T-cell (primary cell): Measurements from ENCODE around the gene CASZ1. TPM values are rescaled to one million over a fixed set of nuclear protein-coding genes. Genes with fewer than 3 reads are reported as not detected.

Source experiments
- ATAC-seq, 4 experiments: fragments of 200-7000 bp in 3 of 4; fragments of 150-1000 bp in 1 of 4; cut with Tn5 transposase; replicated peaks in 1 of 4; 1 replicate in 3 of 4; 2 replicates in 1 of 4; pipeline ENCODE4 v1.10.0; 2021; ENCODE audit warnings: moderate library complexity in 3 of 4, mild to moderate bottlenecking in 2 of 4, moderate number of reproducible peaks in 1 of 4
- CTCF ChIA-PET, 2 donors: fragments of 300-600 bp; sonication (Branson Sonifier 250); formaldehyde crosslinking; loops; one replicate each; lab custom pipeline; 2022; ENCODE audit warnings: antibody characterized with exemption in 2 of 2; lab: Charles Lee
- POLR2A ChIA-PET, 2 donors: fragments of 300-600 bp; sonication (Branson Sonifier 250); formaldehyde crosslinking; loops; one replicate each; lab custom pipeline; 2022; ENCODE audit warnings: antibody characterized with exemption in 2 of 2; lab: Charles Lee
- DNase-seq, 35 experiments: peaks; one replicate each; pipeline versions ENCODE4 v3.0.0 to v3.0.0-alpha.2; 2013 to 2023
- H3K27ac ChIP-seq: one replicate; pipeline ENCODE4 v1.5.1; 2013; ENCODE audit warnings: low read length
- H3K27me3 ChIP-seq, 2 experiments: replicated peaks in 1 of 2; 1 replicate in 1 of 2; 2 replicates in 1 of 2; pipeline versions ENCODE4 v1.6.1 to v1.7.0; 2013; ENCODE audit warnings: low read length in 1 of 2, mixed read lengths in 1 of 2; ENCODE audit not compliant: control insufficient read depth in 2 of 2, insufficient read depth in 2 of 2; ENCODE audit errors: extremely low read depth in 1 of 2
- H3K36me3 ChIP-seq, 2 donors: 1 replicate in 1 of 2; 2 replicates in 1 of 2; pipeline versions ENCODE4 v1.6.1 to v1.7.0; 2013; ENCODE audit warnings: low read length in 1 of 2; ENCODE audit not compliant: control insufficient read depth in 2 of 2, insufficient read depth in 1 of 2; ENCODE audit errors: extremely low read depth in 1 of 2
- H3K4me1 ChIP-seq, 2 experiments: 1 replicate in 1 of 2; 2 replicates in 1 of 2; pipeline versions ENCODE4 v1.6.1 to v1.7.0; 2013; ENCODE audit warnings: low read length in 2 of 2, mixed read lengths in 1 of 2; ENCODE audit not compliant: insufficient read depth in 2 of 2, control insufficient read depth in 1 of 2; ENCODE audit errors: extremely low read depth in 1 of 2
- H3K4me3 ChIP-seq, 2 donors: 1 replicate in 1 of 2; 2 replicates in 1 of 2; pipeline versions ENCODE4 v1.5.1 to v1.7.0; 2013; ENCODE audit warnings: mild to moderate bottlenecking in 2 of 2, low read length in 1 of 2, moderate library complexity in 1 of 2; ENCODE audit not compliant: control insufficient read depth in 1 of 2; ENCODE audit errors: extremely low read depth in 1 of 2
- H3K9me3 ChIP-seq: 2 replicates; pipeline ENCODE4 v1.7.0; 2013
- H3K27ac Mint-ChIP-seq, 2 donors: one replicate each; pipeline ENCODE4 v1.8.0; 2020 to 2021; ENCODE audit warnings: mild to moderate bottlenecking in 2 of 2, mixed read lengths in 2 of 2
- H3K27me3 Mint-ChIP-seq, 2 donors: one replicate each; pipeline ENCODE4 v1.8.0; 2021 to 2022; ENCODE audit warnings: mixed read lengths in 2 of 2
- H3K36me3 Mint-ChIP-seq: one replicate; pipeline ENCODE4 v1.8.0; 2021; ENCODE audit warnings: mixed read lengths
- H3K4me1 Mint-ChIP-seq, 3 donors: one replicate each; pipeline ENCODE4 v1.8.0; 2020 to 2022; ENCODE audit warnings: mixed read lengths in 3 of 3, mild to moderate bottlenecking in 1 of 3
- H3K4me3 Mint-ChIP-seq, 3 donors: one replicate each; pipeline ENCODE4 v1.8.0; 2020 to 2022; ENCODE audit warnings: mild to moderate bottlenecking in 3 of 3, mixed read lengths in 3 of 3, moderate library complexity in 3 of 3
- H3K9me3 Mint-ChIP-seq, 3 donors: one replicate each; pipeline ENCODE4 v1.8.0; 2020 to 2022; ENCODE audit warnings: mixed read lengths in 3 of 3
- WGBS: methylation state at CpG from one replicate; pipeline ENCODE4 v1.1.5; 2013; ENCODE audit warnings: missing lambda C conversion rate; ENCODE audit not compliant: insufficient coverage; 5-methylcytosine and 5-hydroxymethylcytosine counted together
- total RNA-seq, 35 experiments: library from RNA in 6 of 35; stranded (reverse) in 6 of 35; fragments of 120-200 nt in 1 of 35; gene quantifications; one replicate each; pipeline versions ENCODE4 v1.2.1 to v1.2.4 and lab custom pipeline; 2013 to 2026

CASZ1 gene
- total RNA-seq, 5 donors from 2014 or later (not counting 1 experiment from before 2014, with no cell fraction given) = 12.9 to 23.0 (median 14.3) TPM

GRCh38 chr1:10663678-10664035, 132.8 kb downstream of the CASZ1 start:
- H3K27ac Mint-ChIP-seq = no peak overlapping the region
- ChIA-PET POLR2A (no interaction called here), CTCF (no interaction called here)
- no peaks in the 10 kb centered on the region for H3K36me3 Mint-ChIP-seq
- no peaks in the 10 kb centered on the region for H3K27me3 Mint-ChIP-seq
- ATAC-seq (no peak), DNase-seq (no peak)
- Histone ChIP-seq H3K9me3 (no peaks in the 10 kb centered on the region), H3K4me3 (no peak overlapping the region), H3K4me1 (no peaks in the 10 kb centered on the region), H3K36me3 (peaks cover 5 to 12% of the 10 kb centered on the region in 2 donors), H3K27me3 (no peaks in the 10 kb centered on the region), H3K27ac (no peak overlapping the region)
- no peaks in the 10 kb centered on the region for H3K4me1 Mint-ChIP-seq
- no peak overlapping the region for H3K4me3 Mint-ChIP-seq
- H3K9me3 Mint-ChIP-seq = no peaks in the 10 kb centered on the region
- 86% methylated on average over 7 of the region's 15 CpGs for WGBS

GRCh38 chr1:10662824-10663677, 133.4 kb downstream of the CASZ1 start:
- no peak overlapping the region for H3K27ac ChIP-seq
- ChIA-PET POLR2A (no interaction called here), CTCF (no interaction called here)
- H3K4me1 Mint-ChIP-seq = no peaks in the 10 kb centered on the region
- WGBS = 89% methylated on average over 26 of the region's 26 CpGs
- no peak overlapping the region for H3K4me3 Mint-ChIP-seq
- no peaks in the 10 kb centered on the region for H3K9me3 ChIP-seq
- no peak overlapping the region for H3K4me3 ChIP-seq
- DNase-seq (no peak), ATAC-seq (no peak)
- H3K36me3 Mint-ChIP-seq = no peaks in the 10 kb centered on the region
- H3K9me3 Mint-ChIP-seq = no peaks in the 10 kb centered on the region
- no peaks in the 10 kb centered on the region for H3K27me3 ChIP-seq
- peaks cover 10 to 14% of the 10 kb centered on the region in 2 donors for H3K36me3 ChIP-seq
- no peak overlapping the region for H3K27ac Mint-ChIP-seq
- H3K4me1 ChIP-seq = no peaks in the 10 kb centered on the region
- no peaks in the 10 kb centered on the region for H3K27me3 Mint-ChIP-seq

- Mint-ChIP-seq H3K27me3 (no peaks in the 10 kb centered on the region), H3K9me3 (no peaks in the 10 kb centered on the region), H3K27ac (no peak overlapping the region), H3K4me3 (no peak overlapping the region), H3K4me1 (no peaks in the 10 kb centered on the region), H3K36me3 (no peaks in the 10 kb centered on the region)
- ATAC-seq (no peak), DNase-seq (no peak)
- Histone ChIP-seq H3K9me3 (no peaks in the 10 kb centered on the region), H3K36me3 (peaks cover 10 to 14% of the 10 kb centered on the region in 2 donors), H3K4me3 (no peak overlapping the region), H3K4me1 (no peaks in the 10 kb centered on the region), H3K27ac (no peak overlapping the region), H3K27me3 (no peaks in the 10 kb centered on the region)
- CTCF ChIA-PET = no interaction called here
- 98% methylated on average over 8 of the region's 8 CpGs for WGBS
- POLR2A ChIA-PET = no interaction called here
Measured at GRCh38 chr1:10662090-10662688, 134.3 kb downstream of the CASZ1 start.

- Mint-ChIP-seq H3K4me1 (no peaks in the 10 kb centered on the region), H3K4me3 (no peak overlapping the region), H3K27me3 (no peaks in the 10 kb centered on the region), H3K9me3 (no peaks in the 10 kb centered on the region), H3K27ac (no peak overlapping the region), H3K36me3 (no peaks in the 10 kb centered on the region)
- no peak overlapping the region for H3K4me3 ChIP-seq
- H3K27me3 ChIP-seq = no peaks in the 10 kb centered on the region
- POLR2A ChIA-PET = no interaction called here
- WGBS = 95% methylated on average over 5 of the region's 5 CpGs
- ATAC-seq (no peak), DNase-seq (no peak)
- H3K9me3 ChIP-seq = no peaks in the 10 kb centered on the region
- CTCF ChIA-PET = no interaction called here
- no peak overlapping the region for H3K27ac ChIP-seq
- H3K4me1 ChIP-seq = no peaks in the 10 kb centered on the region
- peaks cover 10 to 14% of the 10 kb centered on the region in 2 donors for H3K36me3 ChIP-seq
Measured at GRCh38 chr1:10661453-10661852, 135.0 kb downstream of the CASZ1 start.

- no peak for DNase-seq
- Histone ChIP-seq H3K4me1 (no peaks in the 10 kb centered on the region), H3K27me3 (no peaks in the 10 kb centered on the region), H3K9me3 (no peaks in the 10 kb centered on the region), H3K4me3 (no peak overlapping the region), H3K36me3 (peaks cover 10% of the 10 kb centered on the region in 2 donors), H3K27ac (no peak overlapping the region)
- 94% methylated on average over 49 of the region's 52 CpGs for WGBS
- Mint-ChIP-seq H3K4me3 (no peak overlapping the region), H3K9me3 (no peaks in the 10 kb centered on the region), H3K27me3 (no peaks in the 10 kb centered on the region), H3K36me3 (no peaks in the 10 kb centered on the region), H3K27ac (no peak overlapping the region), H3K4me1 (no peaks in the 10 kb centered on the region)
- ChIA-PET POLR2A (no interaction called here), CTCF (no interaction called here)
- ATAC-seq = no peak
Measured at GRCh38 chr1:10659646-10660540, 136.6 kb downstream of the CASZ1 start.

GRCh38 chr1:10659218-10659617, 137.2 kb downstream of the CASZ1 start:
- no peaks in the 10 kb centered on the region for H3K9me3 Mint-ChIP-seq
- H3K36me3 Mint-ChIP-seq = peaks cover 2% of the 10 kb centered on the region
- no peak overlapping the region for H3K4me3 Mint-ChIP-seq
- H3K9me3 ChIP-seq = no peaks in the 10 kb centered on the region
- ATAC-seq (peak in 1 of 4 experiments; percentile 15), DNase-seq (no peak)
- H3K4me1 Mint-ChIP-seq = no peaks in the 10 kb centered on the region
- peaks cover 8 to 10% of the 10 kb centered on the region in 2 donors for H3K36me3 ChIP-seq
- CTCF ChIA-PET = no interaction called here
- H3K4me3 ChIP-seq = no peak overlapping the region
- WGBS = 89% methylated on average over 13 of the region's 18 CpGs
- no peaks in the 10 kb centered on the region for H3K4me1 ChIP-seq
- POLR2A ChIA-PET = no interaction called here
- no peak overlapping the region for H3K27ac ChIP-seq
- H3K27me3 ChIP-seq = no peaks in the 10 kb centered on the region
- H3K27ac Mint-ChIP-seq = no peak overlapping the region
- H3K27me3 Mint-ChIP-seq = no peaks in the 10 kb centered on the region
